Upper lobe of left lung (tissue), 4 donors: ENCODE data around the gene ADCY2.

Experiments
- CTCF ChIP-seq, 6 experiments: fragments of 450-650 bp in 4 of 6; fragments of 200-600 bp in 2 of 6; sonication (generic) in 2 of 6; IDR thresholded peaks; one replicate each; pipeline ENCODE4 v1.5.1; 2016 to 2019; ENCODE audit warnings: antibody characterized with exemption in 6 of 6
- POLR2A ChIP-seq, 4 donors: fragments of 450-650 bp; IDR thresholded peaks; one replicate each; pipeline ENCODE4 v1.5.1; 2016 to 2017; ENCODE audit warnings: antibody characterized with exemption in 4 of 4, mild to moderate bottlenecking in 2 of 4
- POLR2AphosphoS5 ChIP-seq, 2 donors: sonication (generic); formaldehyde crosslinking; IDR thresholded peaks; one replicate each; pipeline ENCODE4 v1.5.1; 2017; ENCODE audit warnings: antibody characterized with exemption in 2 of 2

GRCh38 chr5:7391215-7391614 lies 4.7 kb upstream of the ADCY2 start:
- TF ChIP-seq CTCF (IDR thresholded peaks at IDR 0.05) (no peak), POLR2AphosphoS5 (IDR thresholded peaks at IDR 0.05) (no peak), POLR2A (IDR thresholded peaks at IDR 0.05) (no peak)
